Astrocyte (in vitro differentiated cells and primary cell): ENCODE results near the gene DCDC1. TPM values are rescaled to one million over a fixed set of nuclear protein-coding genes. Genes with fewer than 3 reads are reported as not detected.

ENCODE experiments used
- DNase-seq: peaks from one replicate; pipeline ENCODE4 v3.0.0-alpha.2; 2010; ENCODE audit warnings: low read depth
- FAIRE-seq: peaks from 2 replicates; lab custom pipeline; 2011; peaks lifted over from hg19 to GRCh38; lab: Jason Lieb, UNC
- H2AFZ ChIP-seq: 2 replicates; pipeline ENCODE4 v1.6.0; 2012; ENCODE audit warnings: low read depth, low read length, inconsistent platforms
- H3K27ac ChIP-seq: 2 replicates; pipeline ENCODE4 v1.5.1; 2011; ENCODE audit warnings: low read depth, low read length, inconsistent platforms
- H3K27me3 ChIP-seq: 2 replicates; pipeline ENCODE4 v1.6.0; 2011; ENCODE audit warnings: low read length, inconsistent platforms; ENCODE audit not compliant: insufficient read depth
- H3K36me3 ChIP-seq: 2 replicates; pipeline ENCODE4 v1.5.1; 2011; ENCODE audit warnings: low read length, inconsistent platforms; ENCODE audit not compliant: insufficient read depth
- H3K4me1 ChIP-seq: 2 replicates; pipeline ENCODE4 v1.5.1; 2011; ENCODE audit warnings: low read length, inconsistent platforms; ENCODE audit not compliant: insufficient read depth
- H3K4me2 ChIP-seq: 2 replicates; pipeline ENCODE4 v1.6.0; 2012; ENCODE audit warnings: low read length, inconsistent platforms
- H3K4me3 ChIP-seq: 2 replicates; pipeline ENCODE4 v1.5.1; 2011; ENCODE audit warnings: low read depth, mild to moderate bottlenecking, low read length, inconsistent platforms; ENCODE audit not compliant: insufficient read depth
- H3K79me2 ChIP-seq: 2 replicates; pipeline ENCODE4 v1.6.0; 2012; ENCODE audit warnings: mild to moderate bottlenecking, low read length, inconsistent platforms; ENCODE audit not compliant: insufficient read depth
- H3K9ac ChIP-seq: 2 replicates; pipeline ENCODE4 v1.6.0; 2012; ENCODE audit warnings: mild to moderate bottlenecking, low read length, inconsistent platforms
- H3K9me3 ChIP-seq: 2 replicates; pipeline ENCODE4 v1.5.1; 2012; ENCODE audit warnings: low read depth, mild to moderate bottlenecking, low read length, inconsistent platforms; ENCODE audit not compliant: insufficient read depth
- H4K20me1 ChIP-seq: 2 replicates; pipeline ENCODE4 v1.6.0; 2012; ENCODE audit warnings: low read length, inconsistent platforms; ENCODE audit not compliant: insufficient read depth
- H3K27ac Mint-ChIP-seq: one replicate; pipeline ENCODE4 v1.8.0; 2021; ENCODE audit warnings: mild to moderate bottlenecking, mixed read lengths; ENCODE audit not compliant: unreplicated experiment
- H3K27me3 Mint-ChIP-seq: one replicate; pipeline ENCODE4 v1.8.0; 2021; ENCODE audit warnings: low read depth, mixed read lengths; ENCODE audit not compliant: unreplicated experiment
- H3K36me3 Mint-ChIP-seq: one replicate; pipeline ENCODE4 v1.8.0; 2021; ENCODE audit warnings: low read depth, mixed read lengths; ENCODE audit not compliant: unreplicated experiment
- H3K4me1 Mint-ChIP-seq: one replicate; pipeline ENCODE4 v1.8.0; 2021; ENCODE audit warnings: low read depth, mixed read lengths; ENCODE audit not compliant: unreplicated experiment
- H3K4me3 Mint-ChIP-seq: one replicate; pipeline ENCODE4 v1.8.0; 2021; ENCODE audit warnings: mild to moderate bottlenecking, moderate library complexity, mixed read lengths; ENCODE audit not compliant: unreplicated experiment
- H3K9me3 Mint-ChIP-seq: one replicate; pipeline ENCODE4 v1.8.0; 2021; ENCODE audit warnings: mild to moderate bottlenecking, mixed read lengths; ENCODE audit not compliant: unreplicated experiment
- CTCF ChIP-seq: IDR thresholded peaks from 2 replicates; pipeline ENCODE4 v1.5.1; 2011; ENCODE audit warnings: low read depth, mild to moderate bottlenecking, inconsistent platforms, low read length, moderate library complexity; ENCODE audit not compliant: insufficient read depth
- EZH2 ChIP-seq: IDR thresholded peaks from 2 replicates; pipeline ENCODE4 v1.6.1; 2012; ENCODE audit warnings: mild to moderate bottlenecking, low read length, inconsistent platforms; ENCODE audit not compliant: insufficient read depth
- total RNA-seq: library from RNA; stranded (reverse); gene quantifications from 2 replicates; pipeline ENCODE4 v1.2.1, GENCODE V29; 2021

DCDC1 gene
- total RNA-seq, 1 donor from 2014 or later: 1.4 TPM

- no peak for FAIRE-seq
- Histone ChIP-seq H3K4me3 (no peak overlapping the region), H3K4me1 (no peaks in the 10 kb centered on the region), H4K20me1 (no peaks in the 10 kb centered on the region), H3K36me3 (no peaks in the 10 kb centered on the region), H3K79me2 (no peaks in the 10 kb centered on the region), H3K4me2 (no peak overlapping the region), H2AFZ (no peak overlapping the region), H3K27ac (no peak overlapping the region), H3K9ac (no peak overlapping the region), H3K27me3 (no peaks in the 10 kb centered on the region), H3K9me3 (no peaks in the 10 kb centered on the region)
- Mint-ChIP-seq H3K4me1 (no peaks in the 10 kb centered on the region), H3K27me3 (no peaks in the 10 kb centered on the region), H3K4me3 (no peak overlapping the region), H3K27ac (no peak overlapping the region), H3K9me3 (no peaks in the 10 kb centered on the region), H3K36me3 (no peaks in the 10 kb centered on the region)
- no peak for TF ChIP-seq EZH2
- no peak for TF ChIP-seq CTCF
- DNase-seq: no peak
Observed at GRCh38 chr11:30926130-30926529, 443.4 kb downstream of the DCDC1 start.

GRCh38 chr11:30921811-30922210, 447.7 kb downstream of the DCDC1 start:
- no peak overlapping the region for H3K4me3 ChIP-seq
- TF ChIP-seq CTCF: no peak
- no peak for TF ChIP-seq EZH2
- no peaks in the 10 kb centered on the region for H3K36me3 ChIP-seq
- Mint-ChIP-seq H3K36me3 (no peaks in the 10 kb centered on the region), H3K27ac (no peak overlapping the region), H3K27me3 (no peaks in the 10 kb centered on the region), H3K4me1 (peaks cover 12% of the 10 kb centered on the region), H3K4me3 (no peak overlapping the region), H3K9me3 (no peaks in the 10 kb centered on the region)
- DNase-seq (no peak), FAIRE-seq (no peak)
- no peaks in the 10 kb centered on the region for H3K27me3 ChIP-seq
- no peaks in the 10 kb centered on the region for H3K4me1 ChIP-seq
- no peaks in the 10 kb centered on the region for H3K79me2 ChIP-seq
- no peak overlapping the region for H3K27ac ChIP-seq
- H2AFZ ChIP-seq: no peak overlapping the region
- H3K9me3 ChIP-seq: no peaks in the 10 kb centered on the region
- no peak overlapping the region for H3K9ac ChIP-seq
- H3K4me2 ChIP-seq: no peak overlapping the region
- no peaks in the 10 kb centered on the region for H4K20me1 ChIP-seq

GRCh38 chr11:30919389-30920152, 450.0 kb downstream of the DCDC1 start:
- TF ChIP-seq EZH2: no peak
- no peak for TF ChIP-seq CTCF
- H3K27ac ChIP-seq: no peak overlapping the region
- DNase-seq: peak; percentile 38

More at GRCh38 chr11:30919389-30920152, 450.0 kb downstream of the DCDC1 start:
- Histone ChIP-seq H3K79me2 (no peaks in the 10 kb centered on the region), H3K9ac (no peak overlapping the region), H3K27me3 (no peaks in the 10 kb centered on the region), H3K4me1 (no peaks in the 10 kb centered on the region), H4K20me1 (no peaks in the 10 kb centered on the region), H3K9me3 (no peaks in the 10 kb centered on the region), H3K36me3 (no peaks in the 10 kb centered on the region), H3K4me3 (no peak overlapping the region), H2AFZ (no peak overlapping the region), H3K4me2 (peak overlapping the region; percentile 19)
- Mint-ChIP-seq H3K36me3 (no peaks in the 10 kb centered on the region), H3K9me3 (no peaks in the 10 kb centered on the region), H3K4me3 (no peak overlapping the region), H3K27me3 (no peaks in the 10 kb centered on the region), H3K27ac (peak overlapping the region; percentile 43), H3K4me1 (peaks cover 12% of the 10 kb centered on the region)
- no peak for FAIRE-seq
